ENCODE results near the gene EFEMP2.
"Not testable (repeated sequence)": the region's sequence is repeated elsewhere in the genome, so short reads cannot be mapped to it uniquely, and the experiment has no call there.

Gene EFEMP2

GRCh38 chr11:65898656-65899355 lies 26.2 kb upstream of the EFEMP2 start:
- peak overlapping the region; percentile 71 to 85 (median 82) for H3K27ac ChIP-seq
- H3K4me1 ChIP-seq: peaks cover 51 to 77% (median 65%) of the 10 kb centered on the region in 10 experiments
- no peaks in the 10 kb centered on the region for H3K9me3 ChIP-seq (replicated peaks in 1 of 11)
- peaks cover 0 to 55% (median 51%) of the 10 kb centered on the region in 11 experiments; a peak in 19 of 22 replicates for H3K27me3 ChIP-seq
- peak overlapping the region; percentile 64 to 91 (median 83) for H3K9ac ChIP-seq
- TF ChIP-seq Cebpa-rat (IDR thresholded peaks at IDR 0.05): no peak
- peak overlapping the region; percentile 66 to 93 (median 77) for H3K4me3 ChIP-seq
- H4K20me1 ChIP-seq: peaks cover 0 to 38% (median 5%) of the 10 kb centered on the region in 11 experiments; a peak in 8 of 22 replicates
- peak overlapping the region; percentile 85 to 99 (median 92) for H3K4me2 ChIP-seq
- peaks cover 0 to 33% (median 4%) of the 10 kb centered on the region in 11 experiments; a peak in 12 of 22 replicates for H3K36me3 ChIP-seq

DNA sequence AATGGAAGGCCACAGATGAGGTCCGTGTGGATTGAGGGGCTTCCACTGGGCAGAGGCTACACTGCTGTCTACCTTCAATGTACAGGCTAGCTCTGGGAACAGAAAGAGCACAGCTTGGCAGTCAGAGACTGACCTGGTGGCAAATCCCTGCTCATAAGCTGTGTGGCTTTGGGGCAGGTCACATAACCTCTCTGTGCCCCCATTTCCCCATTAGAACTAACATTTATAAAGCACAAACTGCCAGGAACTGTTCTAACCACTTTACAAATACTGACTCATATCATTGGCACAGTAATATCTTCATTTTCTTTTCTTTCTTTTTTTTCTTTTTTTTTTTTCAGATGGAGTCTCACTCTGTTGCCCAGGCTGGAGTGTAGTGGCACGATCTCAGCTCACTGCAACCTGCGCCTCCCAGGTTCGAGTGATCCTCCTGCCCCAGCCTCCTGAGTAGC lies 24.4 kb upstream of the EFEMP2 start:
- peaks cover 0 to 54% (median 16%) of the 10 kb centered on the region in 11 experiments; a peak in 18 of 22 replicates for H4K20me1 ChIP-seq
- H3K4me1 ChIP-seq: peaks cover 56 to 82% (median 66%) of the 10 kb centered on the region in 10 experiments
- H3K4me2 ChIP-seq: peak overlapping the region in 2 of 11 experiments; percentile 85 to 92; a peak in 4 of 22 replicates
- no peak overlapping the region for H3K4me3 ChIP-seq
- TF ChIP-seq Cebpa-rat (IDR thresholded peaks at IDR 0.05): no peak
- no peak overlapping the region for H3K9ac ChIP-seq
- no peaks in the 10 kb centered on the region for H3K9me3 ChIP-seq (replicated peaks in 1 of 11)
- peaks cover 0 to 43% (median 4%) of the 10 kb centered on the region in 11 experiments; a peak in 12 of 22 replicates for H3K36me3 ChIP-seq
- H3K27me3 ChIP-seq: peaks cover 0 to 53% (median 48%) of the 10 kb centered on the region in 11 experiments; a peak in 19 of 22 replicates
- H3K27ac ChIP-seq: no peak overlapping the region

GRCh38 chr11:65896034-65896999 lies 23.7 kb upstream of the EFEMP2 start:
- Histone ChIP-seq H3K4me1 (peaks cover 60 to 80% (median 69%) of the 10 kb centered on the region in 10 experiments), H3K36me3 (peaks cover 0 to 44% (median 4%) of the 10 kb centered on the region in 11 experiments; a peak in 12 of 22 replicates), H3K27ac (no peak overlapping the region), H3K9me3 (replicated peaks in 1 of 11) (no peaks in the 10 kb centered on the region), H3K27me3 (peaks cover 0 to 46% (median 41%) of the 10 kb centered on the region in 11 experiments; a peak in 19 of 22 replicates), H3K4me2 (peak overlapping the region in 2 of 11 experiments; percentile 0 to 92; a peak in 5 of 22 replicates), H4K20me1 (peaks cover 0 to 61% (median 23%) of the 10 kb centered on the region in 11 experiments; a peak in 18 of 22 replicates), H3K4me3 (no peak overlapping the region), H3K9ac (no peak overlapping the region)
- TF ChIP-seq Cebpa-rat (IDR thresholded peaks at IDR 0.05): no peak

DNA sequence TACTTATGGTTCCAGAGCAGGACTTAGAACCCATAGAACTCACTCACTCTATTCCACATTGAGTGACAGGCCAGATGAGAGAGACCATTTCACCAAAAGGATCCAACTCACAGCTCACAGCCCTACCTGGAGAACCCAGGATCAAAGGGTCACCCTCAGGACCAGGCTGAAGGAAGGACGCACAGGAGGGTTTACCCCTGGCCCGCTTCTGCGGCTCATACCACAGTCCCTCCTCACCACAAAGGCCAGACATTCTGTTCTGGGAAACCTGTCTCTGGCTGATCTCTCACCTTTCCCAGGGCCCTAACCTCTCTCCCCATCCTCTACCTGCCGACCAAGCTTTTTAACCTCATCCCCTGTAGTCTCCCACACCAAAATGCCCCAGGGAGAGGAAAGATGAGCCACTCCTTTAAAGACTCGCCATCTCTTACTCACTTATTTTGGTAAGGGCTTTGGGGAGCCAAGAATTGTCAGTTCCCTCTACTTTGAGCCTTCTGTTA lies 22.9 kb upstream of the EFEMP2 start:
- peak overlapping the region in 5 of 11 experiments; percentile 1 to 97 (median 9); a peak in 5 of 22 replicates for H3K4me2 ChIP-seq
- H3K9ac ChIP-seq: no peak overlapping the region
- H3K27me3 ChIP-seq: peaks cover 0 to 39% (median 33%) of the 10 kb centered on the region in 11 experiments; a peak in 19 of 22 replicates
- no peak overlapping the region for H3K4me3 ChIP-seq
- H3K9me3 ChIP-seq (replicated peaks in 1 of 11): no peaks in the 10 kb centered on the region
- peaks cover 0 to 69% (median 31%) of the 10 kb centered on the region in 11 experiments; a peak in 18 of 22 replicates for H4K20me1 ChIP-seq
- no peak overlapping the region for H3K27ac ChIP-seq
- peaks cover 0 to 44% (median 4%) of the 10 kb centered on the region in 11 experiments; a peak in 12 of 22 replicates for H3K36me3 ChIP-seq
- peaks cover 54 to 77% (median 68%) of the 10 kb centered on the region in 10 experiments for H3K4me1 ChIP-seq
- TF ChIP-seq Cebpa-rat (IDR thresholded peaks at IDR 0.05): no peak

DNA sequence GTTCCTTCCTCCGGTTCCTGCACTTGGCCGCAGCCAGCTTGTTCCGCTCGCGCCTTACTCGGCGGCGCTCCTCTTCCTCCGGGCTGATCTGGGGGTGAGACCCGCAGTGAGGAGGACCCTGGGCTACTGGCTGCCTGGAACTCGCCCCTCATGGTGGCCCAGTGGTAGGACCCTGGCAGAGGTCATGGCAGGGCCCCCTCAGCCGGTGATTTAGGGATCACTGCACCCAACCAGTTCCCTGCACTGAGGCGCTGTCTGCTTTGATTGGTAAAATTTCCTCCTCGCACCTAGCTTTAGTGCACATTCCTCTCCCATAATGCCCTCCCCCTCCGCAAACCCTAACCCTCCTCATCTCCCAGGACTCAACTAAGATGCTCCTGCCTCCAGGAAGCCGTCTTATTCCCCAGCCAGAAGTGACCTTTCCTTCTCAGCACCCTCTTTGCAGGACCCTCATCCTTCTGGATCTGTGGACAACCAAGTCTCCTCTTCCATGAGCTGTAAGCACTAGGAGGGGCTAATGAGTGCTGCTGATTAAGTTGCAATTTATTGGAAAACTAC lies 21.5 kb upstream of the EFEMP2 start:
- peaks cover 0 to 69% (median 31%) of the 10 kb centered on the region in 11 experiments; a peak in 18 of 22 replicates for H4K20me1 ChIP-seq
- TF ChIP-seq Cebpa-rat (IDR thresholded peaks at IDR 0.05): no peak
- no peaks in the 10 kb centered on the region for H3K9me3 ChIP-seq (replicated peaks in 1 of 11)
- peak overlapping the region; percentile 41 to 98 (median 85) for H3K4me3 ChIP-seq
- peaks cover 0 to 44% (median 4%) of the 10 kb centered on the region in 11 experiments; a peak in 12 of 22 replicates for H3K36me3 ChIP-seq
- peaks cover 0 to 24% (median 19%) of the 10 kb centered on the region in 11 experiments; a peak in 19 of 22 replicates for H3K27me3 ChIP-seq
- H3K27ac ChIP-seq: peak overlapping the region; percentile 64 to 89 (median 78)
- peak overlapping the region; percentile 65 to 97 (median 79) for H3K9ac ChIP-seq
- H3K4me1 ChIP-seq: peaks cover 54 to 87% (median 67%) of the 10 kb centered on the region in 10 experiments
- H3K4me2 ChIP-seq: peak overlapping the region; percentile 92 to 99 (median 95)

DNA sequence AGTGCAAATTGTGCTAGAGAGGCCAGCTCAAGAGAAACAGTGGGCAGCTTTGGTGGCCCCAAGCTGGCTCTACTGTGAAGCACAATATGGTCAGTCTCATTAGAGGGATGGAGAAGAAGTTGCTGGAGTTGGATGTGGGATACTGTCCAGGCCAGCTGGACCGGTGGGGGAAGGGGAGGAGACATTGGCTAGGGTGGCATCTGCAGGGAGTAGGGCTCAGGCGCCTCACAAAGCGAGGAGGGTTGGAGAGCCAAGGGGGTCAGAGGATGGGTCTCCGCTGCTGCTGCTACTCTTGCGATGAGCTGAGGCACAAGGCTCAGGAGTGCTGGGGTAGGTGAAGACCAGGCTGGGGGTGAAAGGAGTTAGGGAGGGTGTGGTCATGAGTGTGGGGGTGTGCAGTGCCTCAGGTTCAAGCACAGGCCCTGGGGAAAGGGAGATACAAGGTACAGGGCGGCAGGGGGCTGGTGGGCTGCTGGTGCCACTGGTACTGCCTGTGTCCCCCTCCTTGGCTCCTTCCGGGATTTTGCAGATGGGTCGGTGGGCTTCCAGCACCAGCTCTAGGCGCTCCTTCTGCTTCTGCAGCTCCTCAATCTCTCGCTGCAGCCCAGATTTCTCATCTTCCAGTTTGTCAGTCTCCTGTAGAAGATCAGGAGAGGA lies 20.2 kb upstream of the EFEMP2 start:
- H3K4me3 ChIP-seq: peak overlapping the region; percentile 73 to 98 (median 87); a peak in 19 of 20 replicates
- H3K9ac ChIP-seq: peak overlapping the region; percentile 84 to 98 (median 89); a peak in 19 of 22 replicates
- H3K36me3 ChIP-seq: peaks cover 0 to 37% (median 4%) of the 10 kb centered on the region in 11 experiments; a peak in 12 of 22 replicates
- peak overlapping the region; percentile 92 to 99 (median 95) for H3K4me2 ChIP-seq
- no peak for TF ChIP-seq Cebpa-rat (IDR thresholded peaks at IDR 0.05)
- no peaks in the 10 kb centered on the region for H3K9me3 ChIP-seq (replicated peaks in 1 of 11)
- peaks cover 0 to 58% (median 31%) of the 10 kb centered on the region in 11 experiments; a peak in 18 of 22 replicates for H4K20me1 ChIP-seq
- peak overlapping the region in 8 of 11 experiments; percentile 84 to 94 (median 92); a peak in 14 of 22 replicates for H3K27ac ChIP-seq
- H3K4me1 ChIP-seq: peaks cover 51 to 78% (median 63%) of the 10 kb centered on the region in 10 experiments
- H3K27me3 ChIP-seq: peaks cover 0 to 11% (median 5%) of the 10 kb centered on the region in 11 experiments; a peak in 13 of 22 replicates

- H3K4me2 ChIP-seq: peak overlapping the region; percentile 92 to 99 (median 95)
- peaks cover 0 to 31% (median 4%) of the 10 kb centered on the region in 11 experiments; a peak in 12 of 22 replicates for H3K36me3 ChIP-seq
- H3K27ac ChIP-seq: peak overlapping the region; percentile 22 to 94 (median 88); a peak in 21 of 22 replicates
- peak overlapping the region; percentile 73 to 98 (median 87) for H3K4me3 ChIP-seq
- H3K4me1 ChIP-seq: peaks cover 57 to 78% (median 70%) of the 10 kb centered on the region in 10 experiments
- not testable (repeated sequence) for H3K9me3 ChIP-seq (replicated peaks in 1 of 11); H3K27me3 ChIP-seq
- peak overlapping the region; percentile 84 to 98 (median 89) for H3K9ac ChIP-seq
- peaks cover 0 to 56% (median 31%) of the 10 kb centered on the region in 11 experiments; a peak in 18 of 22 replicates for H4K20me1 ChIP-seq
Observed at GRCh38 chr11:65892137-65892540, 19.5 kb upstream of the EFEMP2 start.
